SK-N-DZ (cell line): ENCODE data around the gene INAFM1. TPM values are rescaled to one million over a fixed set of nuclear protein-coding genes. Genes with fewer than 3 reads are reported as not detected.

Experiments used
- DNase-seq: peaks from one replicate; pipeline ENCODE4 v3.0.0-alpha.2; 2015; ENCODE audit warnings: low spot score
- polyA plus RNA-seq, 2 experiments: library from polyadenylated mRNA; depleted of rRNA; stranded (reverse); fragments of >200 nt; gene quantifications; 2 replicates each; pipeline ENCODE4 v1.2.3, GENCODE V29; 2014

The INAFM1 gene
- polyA plus RNA-seq (2014; cell fraction: cytosol; rRNA removed): 2.1 and 2.9 TPM in 2 replicates
- polyA plus RNA-seq (2014; cell fraction: nucleus; rRNA removed): 2.4 and 7.3 TPM in 2 replicates

GRCh38 chr19:47274071-47274890 is at the start of gene INAFM1:
TSS of gene INAFM1 (plus strand) at chr19:47274885. CDS start at chr19:47274920, 35 bp downstream.
- DNase-seq: peak; percentile 71

DNA sequence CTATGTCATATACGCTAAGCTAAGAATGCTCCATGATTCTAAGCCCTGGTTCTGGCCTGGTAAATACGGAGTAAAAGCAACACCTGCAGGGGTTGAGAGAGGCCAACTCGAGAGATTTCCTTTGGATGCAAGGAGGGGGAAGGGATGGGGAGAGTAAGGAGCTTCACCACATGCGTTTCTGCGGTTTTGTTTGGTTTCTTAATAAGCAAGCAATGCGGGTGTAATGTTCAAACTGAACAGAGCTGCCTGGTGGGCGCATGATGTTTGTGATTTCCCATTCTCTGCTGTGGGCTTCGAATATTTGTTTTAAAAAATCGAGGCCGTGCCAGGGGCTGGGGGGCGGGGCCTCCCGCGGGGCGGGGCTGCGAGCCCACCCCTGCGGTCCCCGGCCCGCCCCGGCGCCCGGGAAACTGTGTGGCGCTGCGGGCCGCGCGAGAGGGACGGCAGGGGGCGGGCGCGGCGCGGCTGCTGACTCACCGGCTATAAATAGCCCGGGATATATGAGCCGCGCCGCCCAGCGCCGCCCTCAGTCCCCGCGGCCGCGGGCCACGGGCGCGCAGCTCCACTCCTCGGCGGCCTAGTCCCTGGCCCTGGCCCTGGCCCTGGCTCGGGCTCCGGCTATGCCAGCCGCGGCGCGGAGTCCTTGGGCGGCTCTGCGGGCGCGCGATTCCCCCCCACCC is 48.8 kb upstream of the INAFM1 start:
- peak; percentile 70 for DNase-seq

- peak; percentile 57 for DNase-seq
These were observed 48.0 kb upstream of the INAFM1 start for GRCh38 chr19:47226426-47227351.

GRCh38 chr19:47227352-47228167 is 47.1 kb upstream of the INAFM1 start:
- DNase-seq: peak; percentile 82

GRCh38 chr19:47228168-47228936 is 46.3 kb upstream of the INAFM1 start:
- no peak for DNase-seq

DNA sequence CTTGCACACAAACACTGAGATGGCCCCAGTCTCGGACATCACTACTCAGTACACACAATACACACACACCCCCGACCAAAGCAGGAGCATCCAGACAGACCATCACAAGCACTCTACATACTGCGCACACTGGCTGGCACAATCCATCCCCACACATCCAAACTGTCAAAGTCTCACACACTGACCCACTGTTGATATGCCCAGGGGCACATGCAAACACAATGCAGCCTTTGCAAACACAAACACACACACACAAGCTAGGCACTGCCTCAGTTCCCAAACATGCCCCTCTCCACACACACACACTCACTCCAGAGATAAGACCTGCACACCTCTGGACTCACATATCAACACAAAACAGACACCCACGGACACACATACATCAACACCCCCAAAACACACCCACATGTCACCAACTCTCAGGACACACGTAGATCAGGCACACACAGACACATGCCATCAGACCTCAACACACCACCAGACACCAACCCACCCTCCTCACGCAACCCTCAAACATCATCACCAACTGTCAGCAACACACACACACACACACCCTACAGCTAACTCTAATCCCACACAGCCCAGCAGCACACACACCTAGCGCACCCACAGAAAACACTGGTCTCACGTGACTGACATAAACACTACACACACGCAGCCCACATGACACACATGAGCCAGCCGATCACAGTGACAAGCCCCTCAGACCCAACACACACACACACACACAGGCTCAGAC is 45.6 kb upstream of the INAFM1 start:
- DNase-seq: no peak

GRCh38 chr19:47229676-47230053 is 45.0 kb upstream of the INAFM1 start:
- no peak for DNase-seq

DNA sequence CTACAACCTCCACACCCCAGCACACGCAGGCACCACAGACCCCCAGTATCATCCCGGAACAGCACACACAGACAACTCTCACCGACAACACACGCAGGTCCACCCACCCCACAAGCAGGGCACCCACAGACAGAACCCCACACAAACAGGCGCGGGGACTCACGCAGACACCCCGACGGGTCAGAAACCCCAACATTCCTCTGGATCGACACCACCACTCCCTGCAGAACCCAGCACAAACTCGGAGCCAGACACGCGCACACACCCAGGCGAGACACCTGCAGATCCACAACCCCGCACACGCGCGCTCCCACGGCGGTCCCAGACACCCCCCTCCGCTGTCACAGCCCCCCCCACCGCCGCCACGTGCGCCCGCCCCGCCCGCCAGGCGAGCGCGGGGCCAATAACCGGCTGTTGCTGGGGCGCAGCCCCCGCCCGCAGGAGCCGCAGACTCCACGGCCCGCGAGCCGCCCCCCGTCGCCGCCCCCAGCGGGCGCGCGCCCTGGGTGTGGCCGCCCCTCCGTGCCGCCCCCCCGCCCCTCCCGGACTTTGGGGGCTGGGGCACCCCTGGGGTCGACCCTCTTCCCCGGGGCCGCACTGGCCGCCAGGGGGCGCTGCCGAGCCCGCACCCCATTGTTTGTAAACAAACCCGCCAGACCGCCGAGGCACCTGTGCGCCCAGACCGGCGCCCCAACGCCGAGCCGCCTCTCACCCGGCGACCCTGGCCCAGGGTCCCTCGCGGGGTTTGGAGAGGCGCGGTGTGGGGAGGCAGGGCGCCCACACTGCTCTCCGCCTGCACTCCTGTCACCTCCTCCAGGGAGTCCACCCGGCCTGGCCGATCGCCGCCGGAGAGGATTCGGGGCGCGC is 44.4 kb upstream of the INAFM1 start:
- DNase-seq: no peak

- no peak for DNase-seq
These were observed 43.8 kb upstream of the INAFM1 start, which contains the start of gene BBC3 for GRCh38 chr19:47230921-47231214. TSS of gene BBC3 (minus strand) at chr19:47231199. CDS start at chr19:47228431, 2,768 bp downstream.

GRCh38 chr19:47231215-47232054 is 43.2 kb upstream of the INAFM1 start:
- peak; percentile 54 for DNase-seq

- DNase-seq: no peak
These were observed 42.1 kb upstream of the INAFM1 start for GRCh38 chr19:47232422-47233211.

GRCh38 chr19:47236072-47236675 is 38.5 kb upstream of the INAFM1 start:
- DNase-seq: no peak

- DNase-seq: no peak
These were observed 35.5 kb upstream of the INAFM1 start for GRCh38 chr19:47239152-47239551.

DNA sequence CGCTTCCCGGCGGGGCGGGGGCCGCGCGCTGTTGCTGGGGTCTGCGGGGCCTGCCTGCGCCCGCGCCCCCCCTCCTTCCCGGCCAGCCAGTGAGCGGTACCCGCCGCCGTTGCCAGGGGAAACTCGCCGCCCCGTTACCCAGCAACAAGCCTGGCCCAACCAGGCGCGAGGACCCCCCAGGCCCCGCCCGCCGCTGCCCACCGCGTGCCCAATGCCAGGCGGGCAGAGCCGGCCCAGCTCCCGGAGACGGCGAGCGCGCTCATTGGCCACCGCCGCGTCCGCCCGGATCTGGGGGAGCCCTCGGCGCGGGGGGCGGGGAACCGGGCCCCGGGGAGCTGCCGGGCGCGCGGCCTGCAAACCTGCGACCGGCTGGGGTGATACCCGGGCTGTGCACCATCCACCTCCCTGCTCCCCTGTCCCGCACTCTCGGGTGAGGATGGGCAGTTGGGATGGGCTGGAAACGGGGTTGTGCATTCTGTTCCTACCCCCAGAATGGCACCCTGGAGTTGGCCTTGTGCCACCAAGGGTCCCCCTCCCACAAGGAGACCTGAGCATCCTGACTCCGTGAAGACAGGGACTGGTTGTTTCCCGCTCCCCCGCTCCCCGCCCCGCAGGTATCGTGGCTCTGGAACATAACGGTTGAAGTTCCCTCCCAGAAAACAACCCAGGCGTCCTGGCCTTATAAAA is 34.9 kb upstream of the INAFM1 start:
- no peak for DNase-seq

- DNase-seq: no peak
These were observed 34.1 kb upstream of the INAFM1 start for GRCh38 chr19:47240556-47240955.
